RWPE1 (cell line): ENCODE data around the gene IGF2BP2.
A peak's percentile ranks its signal among the peaks of the same experiment; 100 is the strongest.

ENCODE experiments used
- CTCF ChIA-PET: fragments of 350-600 bp; sonication (Branson Sonifier 250); formaldehyde crosslinking; extraction: SDS; loops from one replicate; lab custom pipeline; 2021; lab: Yijun Ruan, JAX
- POLR2A ChIA-PET: fragments of 400-600 bp; formaldehyde crosslinking; extraction: SDS; loops from one replicate; lab custom pipeline; 2020; ENCODE audit warnings: antibody characterized with exemption; ENCODE audit not compliant: low non-redundant PET; lab: Yijun Ruan, JAX
- DNase-seq: peaks from one replicate; pipeline ENCODE4 v3.0.0; 2012; ENCODE audit warnings: low spot score
- H3K27ac ChIP-seq: fragments of 450-650 bp; 2 replicates; pipeline ENCODE4 v1.5.1; 2017
- TF ChIP-seq, protein P1 (sequence below): fragments of 450-650 bp; conservative IDR thresholded peaks from 2 replicates; pipeline ENCODE4 v1.5.1; 2017; ENCODE audit warnings: low read depth, mild to moderate bottlenecking

IGF2BP2 gene

GRCh38 chr3:185756477-185756876, 68.4 kb downstream of the IGF2BP2 start:
- ChIA-PET CTCF (interaction anchor here (0.6 to 0.7 kb wide), 2 partner anchors 15 to 346 kb away, joined by 3 to 4 read pairs; no protein-coding TSS in a partner anchor), POLR2A (no interaction called here)
- TF ChIP-seq, protein P1, sequence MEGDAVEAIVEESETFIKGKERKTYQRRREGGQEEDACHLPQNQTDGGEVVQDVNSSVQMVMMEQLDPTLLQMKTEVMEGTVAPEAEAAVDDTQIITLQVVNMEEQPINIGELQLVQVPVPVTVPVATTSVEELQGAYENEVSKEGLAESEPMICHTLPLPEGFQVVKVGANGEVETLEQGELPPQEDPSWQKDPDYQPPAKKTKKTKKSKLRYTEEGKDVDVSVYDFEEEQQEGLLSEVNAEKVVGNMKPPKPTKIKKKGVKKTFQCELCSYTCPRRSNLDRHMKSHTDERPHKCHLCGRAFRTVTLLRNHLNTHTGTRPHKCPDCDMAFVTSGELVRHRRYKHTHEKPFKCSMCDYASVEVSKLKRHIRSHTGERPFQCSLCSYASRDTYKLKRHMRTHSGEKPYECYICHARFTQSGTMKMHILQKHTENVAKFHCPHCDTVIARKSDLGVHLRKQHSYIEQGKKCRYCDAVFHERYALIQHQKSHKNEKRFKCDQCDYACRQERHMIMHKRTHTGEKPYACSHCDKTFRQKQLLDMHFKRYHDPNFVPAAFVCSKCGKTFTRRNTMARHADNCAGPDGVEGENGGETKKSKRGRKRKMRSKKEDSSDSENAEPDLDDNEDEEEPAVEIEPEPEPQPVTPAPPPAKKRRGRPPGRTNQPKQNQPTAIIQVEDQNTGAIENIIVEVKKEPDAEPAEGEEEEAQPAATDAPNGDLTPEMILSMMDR = no peak
- DNase-seq = no peak
- no peak overlapping the region for H3K27ac ChIP-seq

- TF ChIP-seq, protein P1 = no peak
- CTCF ChIA-PET = interaction anchor here (1.3 kb wide), 1 partner anchor 13 kb away, joined by 3 read pairs; no protein-coding TSS in a partner anchor
- 0 out of 2 replicates have a peak overlapping the region, but pooled peaks have one; percentile 2 for H3K27ac ChIP-seq
- DNase-seq = no peak
- POLR2A ChIA-PET = interaction anchor here (0.5 kb wide), 1 partner anchor 25 kb away, joined by 3 read pairs; no protein-coding TSS in a partner anchor
Measured at GRCh38 chr3:185754920-185755319, 69.9 kb downstream of the IGF2BP2 start.

DNA sequence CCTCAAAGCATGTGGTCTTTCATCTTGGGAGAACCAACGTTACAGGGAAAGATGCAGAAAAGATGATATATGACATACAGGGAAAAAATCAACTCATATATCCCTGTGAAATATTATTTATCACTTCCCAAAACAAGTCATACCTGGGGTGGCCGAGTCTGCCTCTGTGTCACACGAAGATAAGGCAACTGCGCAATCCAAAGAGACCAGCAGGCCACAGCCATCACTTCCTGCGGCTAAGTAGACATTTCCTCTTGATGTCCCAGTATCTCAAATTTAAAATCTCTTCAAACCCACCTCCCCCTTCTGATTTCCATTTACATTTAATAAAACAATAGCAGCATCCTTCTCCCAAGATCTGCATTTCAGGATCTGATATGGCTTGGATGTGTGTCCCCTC, 71.5 kb downstream of the IGF2BP2 start:
- ChIA-PET CTCF (no interaction called here), POLR2A (no interaction called here)

GRCh38 chr3:185750702-185751101, 74.1 kb downstream of the IGF2BP2 start:
- no peak overlapping the region for H3K27ac ChIP-seq
- TF ChIP-seq, protein P1 = no peak
- CTCF ChIA-PET = no interaction called here
- DNase-seq = no peak
- POLR2A ChIA-PET = no interaction called here

More for the DNA sequence above, 71.5 kb downstream of the IGF2BP2 start:
- H3K27ac ChIP-seq = no peak overlapping the region
- TF ChIP-seq, protein P1 = no peak
- DNase-seq = no peak

DNA sequence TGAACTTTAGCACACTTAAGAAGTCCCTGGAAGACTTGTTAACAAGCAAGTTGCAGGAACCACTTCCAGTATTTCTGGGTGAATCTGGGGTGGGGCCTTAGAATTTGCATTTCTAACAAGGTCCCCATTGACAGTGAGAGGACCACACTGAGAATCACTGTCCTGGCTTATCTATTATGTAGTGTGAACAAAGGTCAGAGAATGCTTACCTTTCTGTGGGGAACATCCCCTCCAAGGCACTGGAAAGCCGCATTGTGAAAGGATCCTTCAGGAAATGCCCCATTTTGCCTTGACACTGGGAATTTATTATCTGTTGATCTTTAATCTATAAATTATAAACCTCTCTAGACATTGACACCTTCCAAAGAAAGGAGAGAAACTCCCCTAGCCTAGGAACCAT, 74.8 kb downstream of the IGF2BP2 start:
- TF ChIP-seq, protein P1 = no peak
- CTCF ChIA-PET = no interaction called here

DNA sequence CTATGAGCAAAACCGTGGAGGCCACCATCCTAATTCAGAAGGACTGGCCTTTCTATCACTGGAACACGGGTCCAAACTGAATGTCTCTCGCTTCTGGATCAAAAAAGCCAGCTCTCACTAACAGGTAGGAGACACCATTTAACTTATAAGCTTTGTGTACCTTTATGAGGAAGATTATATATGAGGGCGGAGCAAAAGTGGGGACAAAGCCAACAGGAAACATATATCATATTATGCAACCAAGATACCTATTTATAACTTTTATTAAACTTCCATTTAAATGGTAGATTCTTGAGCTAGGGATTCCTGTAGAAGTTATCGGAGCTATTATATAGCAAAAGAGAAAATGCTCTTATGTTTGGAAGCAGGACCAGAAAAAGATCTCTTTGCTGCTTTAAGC, 78.4 kb downstream of the IGF2BP2 start:
- CTCF ChIA-PET = interaction anchor here (0.8 to 1.0 kb wide), 2 partner anchors 12 to 191 kb away, joined by 3 read pairs; partner anchors contain the start of gene TRA2B
- POLR2A ChIA-PET = no interaction called here
- no peak for DNase-seq
- peak overlapping the region; percentile 82 for H3K27ac ChIP-seq
- TF ChIP-seq, protein P1 = no peak

More for the DNA sequence above, 74.8 kb downstream of the IGF2BP2 start:
- DNase-seq = no peak
- POLR2A ChIA-PET = no interaction called here
- no peak overlapping the region for H3K27ac ChIP-seq
